ENCODE measurements around the gene CCDC124.

The CCDC124 gene

DNA sequence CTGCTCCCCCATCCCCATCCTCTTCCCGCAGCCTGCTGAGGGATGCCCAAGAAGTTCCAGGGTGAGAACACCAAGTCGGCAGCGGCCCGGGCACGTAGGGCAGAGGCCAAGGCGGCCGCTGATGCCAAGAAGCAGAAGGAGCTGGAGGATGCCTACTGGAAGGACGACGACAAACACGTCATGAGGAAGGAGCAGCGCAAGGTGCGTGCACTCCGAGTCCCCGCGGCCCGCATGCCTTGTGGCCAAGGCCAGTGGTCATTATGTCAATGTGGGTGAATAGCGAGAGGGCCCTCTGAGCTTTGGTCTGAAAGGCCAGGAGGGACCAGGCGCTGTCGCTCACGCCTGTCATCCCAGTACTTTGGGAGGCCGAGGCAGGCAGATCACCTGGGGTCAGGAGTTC, 3.6 kb downstream of the CCDC124 start:
- no peak for DNase-seq (ENCODE audit: low read depth in 2 of 2)

DNA sequence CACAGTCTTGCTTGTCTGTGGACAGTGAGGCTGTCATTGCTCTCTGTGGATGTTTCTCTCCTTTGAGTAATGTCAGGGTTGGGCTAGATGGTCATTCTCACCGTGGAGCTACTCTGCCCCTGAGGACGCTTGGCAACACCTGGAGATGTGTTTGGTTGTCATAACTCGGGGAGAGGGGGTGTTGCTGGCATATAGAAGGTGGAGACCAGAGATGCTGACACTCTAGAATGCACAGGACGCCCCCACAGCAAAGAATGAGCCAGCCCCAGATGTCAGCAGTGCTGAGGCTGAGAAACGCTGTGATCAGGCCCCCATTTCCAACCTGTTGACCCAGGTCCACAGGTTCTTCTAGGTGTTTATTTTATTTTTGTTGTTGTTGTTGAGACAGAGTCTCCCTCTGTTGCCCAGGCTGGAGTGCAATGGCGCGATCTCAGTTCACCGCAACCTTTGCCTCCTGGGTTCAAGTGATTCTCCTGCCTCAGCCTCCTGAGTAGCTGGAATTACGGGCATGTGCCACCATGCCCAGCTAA, 4.6 kb downstream of the CCDC124 start:
- no peak for DNase-seq (ENCODE audit: low read depth in 2 of 2)

DNA sequence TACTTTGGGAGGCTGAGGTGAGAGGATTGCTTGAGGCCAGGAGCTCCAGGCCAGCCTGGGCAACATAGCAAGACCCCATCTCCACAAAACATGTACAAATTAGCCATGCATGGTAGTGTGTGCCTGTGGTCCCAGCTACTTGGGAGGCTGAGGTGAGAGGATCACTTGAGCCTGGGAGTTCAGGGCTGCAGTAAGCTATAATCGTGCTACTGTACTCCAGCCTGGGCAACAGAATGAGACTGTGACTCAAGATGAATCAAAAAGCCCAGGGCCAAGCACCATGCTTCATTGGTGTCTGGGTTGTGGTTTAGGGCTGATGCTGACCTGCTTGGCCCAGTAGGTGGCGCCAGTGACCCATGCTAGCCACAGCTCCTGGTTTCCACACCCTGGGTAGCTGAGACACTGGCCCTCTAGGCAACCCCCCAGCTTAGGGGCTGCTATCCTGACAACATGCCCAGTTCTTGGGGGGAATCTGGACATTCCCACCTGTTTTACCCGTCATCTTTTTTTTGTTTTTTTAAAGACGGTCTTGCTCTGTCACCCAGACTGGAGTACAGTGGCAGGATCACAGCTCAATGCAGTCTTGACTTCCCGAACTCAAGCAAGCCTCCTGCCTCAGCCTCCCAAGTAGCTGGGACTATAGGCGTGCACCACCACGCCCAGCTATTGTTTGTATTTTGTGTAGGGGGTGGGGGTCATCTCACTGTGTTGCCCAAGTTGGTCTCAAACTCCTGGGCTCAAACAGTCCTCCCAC, 5.5 kb downstream of the CCDC124 start:
- DNase-seq (ENCODE audit: low read depth in 2 of 2) = peak; percentile 68 to 71

DNA sequence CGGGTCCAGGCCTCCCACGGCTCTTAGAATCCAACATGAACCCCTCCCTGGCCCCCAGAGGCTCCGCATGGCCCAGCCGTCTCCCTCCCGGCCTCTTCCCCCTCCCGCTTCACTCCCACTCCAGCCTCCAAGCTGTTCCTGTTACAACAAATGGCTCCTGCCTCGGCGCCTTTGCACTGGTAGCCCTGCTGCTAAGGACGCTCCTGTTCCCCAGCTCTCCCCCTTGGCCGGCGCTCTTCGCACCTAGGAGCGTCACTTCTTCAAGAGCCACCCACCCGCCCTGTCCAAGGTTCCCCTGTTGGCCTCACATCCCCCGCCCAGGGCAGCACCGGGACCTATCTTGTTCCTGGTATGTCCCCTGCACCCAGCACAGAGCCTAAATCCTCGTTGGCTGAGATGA, 9.4 kb downstream of the CCDC124 start:
- DNase-seq (ENCODE audit: low read depth in 2 of 2) = no peak

DNA sequence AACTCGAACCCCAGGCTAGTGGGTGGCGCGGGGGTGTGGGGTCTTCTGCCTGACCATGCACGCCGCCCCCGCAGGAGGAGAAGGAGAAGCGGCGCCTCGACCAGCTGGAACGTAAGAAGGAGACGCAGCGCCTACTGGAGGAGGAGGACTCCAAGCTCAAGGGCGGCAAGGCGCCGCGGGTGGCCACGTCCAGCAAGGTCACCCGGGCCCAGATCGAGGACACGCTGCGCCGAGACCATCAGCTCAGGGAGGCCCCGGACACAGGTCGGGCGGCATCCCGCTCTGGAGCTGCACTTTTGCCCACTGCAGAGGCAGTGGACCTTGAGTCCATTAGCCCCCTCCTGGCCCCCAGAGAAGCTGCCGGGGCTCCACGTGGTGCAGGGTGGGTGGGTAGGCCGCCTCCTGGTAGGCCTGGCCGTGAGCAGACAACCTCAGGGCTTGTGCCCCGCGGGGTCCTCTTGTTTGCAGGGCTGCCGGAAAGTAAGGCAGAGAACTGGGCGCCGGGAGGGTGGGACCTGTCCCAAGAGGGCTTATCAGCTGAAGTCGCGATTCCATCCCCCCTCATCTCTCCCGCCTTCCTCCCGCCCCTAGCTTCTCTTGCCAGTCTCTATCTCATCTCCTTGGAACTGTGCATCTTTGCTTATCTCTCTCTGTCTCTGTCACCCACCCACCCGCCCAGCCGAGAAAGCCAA, 9.9 kb downstream of the CCDC124 start:
- no peak for DNase-seq (ENCODE audit: low read depth in 2 of 2)

DNA sequence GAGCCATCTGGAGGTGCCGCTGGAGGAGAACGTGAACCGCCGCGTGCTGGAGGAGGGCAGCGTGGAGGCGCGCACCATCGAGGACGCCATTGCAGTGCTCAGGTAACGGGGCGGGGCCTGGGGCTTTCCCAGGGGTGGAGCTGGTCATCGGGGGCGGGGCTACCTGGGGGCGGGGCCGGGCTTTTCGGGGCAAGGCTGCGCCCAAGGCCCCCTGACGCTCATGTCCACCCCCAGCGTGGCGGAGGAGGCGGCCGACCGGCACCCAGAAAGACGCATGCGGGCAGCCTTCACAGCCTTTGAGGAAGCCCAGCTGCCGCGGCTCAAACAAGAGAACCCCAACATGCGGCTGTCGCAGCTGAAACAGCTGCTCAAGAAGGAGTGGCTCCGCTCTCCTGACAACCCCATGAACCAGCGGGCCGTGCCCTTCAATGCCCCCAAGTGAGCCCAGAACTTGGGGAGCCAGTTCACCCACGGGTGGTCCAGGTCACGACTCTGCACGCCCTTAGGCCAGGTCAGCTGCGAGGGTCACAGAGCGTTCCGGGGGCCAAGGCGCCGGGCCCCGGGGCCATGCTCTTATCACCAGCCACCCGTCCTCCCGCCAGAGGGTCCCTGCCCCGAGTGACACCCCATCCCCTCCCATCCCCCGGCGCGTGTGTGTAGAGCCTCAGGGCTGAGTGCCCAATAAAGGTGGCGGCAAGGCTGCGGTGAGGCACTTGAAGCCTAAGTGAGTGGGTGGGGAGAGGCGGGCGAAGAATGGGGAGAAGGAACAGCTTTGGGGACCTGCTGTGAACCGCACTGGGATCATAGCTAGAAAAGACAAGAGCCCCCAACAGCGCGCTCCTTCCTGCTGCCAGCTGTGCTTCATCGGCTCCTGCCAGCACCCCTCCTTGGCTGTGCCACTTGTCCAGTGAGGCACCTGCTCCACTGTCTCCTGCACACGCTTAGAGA, 10.7 kb downstream of the CCDC124 start:
- no peak for DNase-seq (ENCODE audit: low read depth in 2 of 2)

DNA sequence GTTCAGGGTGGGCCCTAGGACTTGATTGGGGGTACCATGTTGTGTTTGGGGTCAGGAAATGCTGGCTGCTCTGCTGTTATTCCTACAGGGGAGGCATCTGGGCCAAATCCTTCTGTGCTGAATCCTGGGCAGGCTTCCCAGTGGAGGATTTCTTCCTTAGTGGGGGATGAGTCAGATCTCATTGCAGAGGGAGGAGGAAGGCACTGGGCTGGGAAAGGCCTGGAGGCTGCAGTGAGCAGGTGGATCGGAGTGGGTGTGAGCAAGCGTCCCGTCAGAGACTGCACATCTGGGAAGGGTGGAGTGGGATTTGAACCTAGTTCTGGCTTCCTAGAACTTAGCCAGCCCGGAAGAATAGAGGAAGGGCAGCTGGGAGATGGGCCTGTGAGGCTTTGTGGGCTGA, 11.5 kb downstream of the CCDC124 start:
- no peak for DNase-seq (ENCODE audit: low read depth in 2 of 2)

DNA sequence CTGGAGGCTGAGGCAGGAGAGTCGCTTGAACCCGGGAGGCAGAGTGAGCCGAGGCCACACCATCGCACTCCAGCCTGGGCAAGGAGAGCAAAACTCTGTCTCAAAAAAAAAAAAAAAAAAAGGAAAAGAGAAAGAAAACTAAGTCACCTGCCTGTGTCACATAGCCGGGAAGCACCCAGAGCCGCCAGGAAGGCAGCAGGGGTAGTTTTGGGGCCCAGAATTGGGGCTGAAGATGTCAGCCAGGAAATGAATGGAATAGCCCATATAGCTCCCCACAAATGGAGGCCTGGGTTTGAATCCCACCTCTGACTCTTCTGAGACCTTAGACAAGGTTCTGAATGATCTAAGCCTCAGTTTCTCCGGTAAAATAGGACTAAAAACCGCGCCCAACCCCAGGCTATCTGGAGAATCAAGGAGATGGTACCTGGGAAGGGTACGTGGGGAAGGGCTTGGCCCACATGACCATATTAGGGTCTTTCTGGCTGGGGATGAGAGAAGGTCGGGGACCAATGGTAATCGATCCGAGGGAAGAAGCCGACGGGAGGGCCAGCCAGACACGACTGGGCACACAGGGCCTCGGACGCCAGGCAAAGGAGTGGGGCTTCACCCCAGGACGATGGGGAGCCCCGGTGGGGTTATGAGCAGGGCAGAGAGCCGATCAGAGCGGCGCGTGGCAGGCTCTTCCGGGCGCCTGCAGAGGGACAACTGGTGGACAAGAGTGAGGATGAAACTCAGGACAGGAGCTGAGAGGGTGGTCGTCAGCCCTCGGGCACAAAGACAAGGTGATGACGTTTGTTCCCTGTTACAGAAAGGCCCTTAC, 14.4 kb downstream of the CCDC124 start:
- DNase-seq (ENCODE audit: low read depth in 2 of 2) = peak in 1 of 2 donors; percentile 29

DNA sequence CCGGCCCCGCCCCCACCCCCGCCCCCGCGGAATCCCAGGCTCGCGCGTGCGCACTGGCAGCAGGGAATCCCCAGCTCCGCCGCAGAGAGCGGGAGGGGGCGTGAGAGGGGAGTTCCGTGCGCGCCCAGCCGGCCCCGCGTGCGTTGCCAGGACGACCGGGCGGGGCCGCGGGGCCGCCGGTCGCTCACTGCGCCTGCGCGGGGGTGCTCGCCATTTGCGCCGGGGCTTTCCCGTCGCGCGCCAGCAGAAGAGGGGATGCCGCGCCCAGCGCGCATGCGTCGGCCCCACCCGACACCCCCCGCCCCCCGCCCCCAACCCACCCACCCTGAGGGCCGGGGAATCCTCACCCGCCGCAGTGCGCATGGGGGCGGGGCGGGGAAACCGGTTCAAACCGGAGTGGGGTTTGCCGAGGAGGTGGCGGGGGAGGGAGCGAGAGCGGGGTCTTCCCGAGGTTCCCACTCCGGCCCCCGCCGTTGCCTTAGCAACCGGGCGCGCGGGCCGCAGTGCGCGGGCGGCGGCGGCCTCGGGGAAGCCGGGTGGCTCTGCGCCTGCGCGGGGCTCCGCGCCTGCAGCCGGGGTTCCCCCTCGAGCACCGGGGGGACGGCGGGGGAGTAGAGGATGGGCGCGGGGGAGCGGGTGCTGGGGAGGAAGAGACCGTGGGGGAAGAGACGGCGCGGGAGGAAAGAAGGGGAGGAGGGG, 15.1 kb downstream of the CCDC124 start:
- DNase-seq (ENCODE audit: low read depth in 2 of 2) = peak; percentile 96

DNA sequence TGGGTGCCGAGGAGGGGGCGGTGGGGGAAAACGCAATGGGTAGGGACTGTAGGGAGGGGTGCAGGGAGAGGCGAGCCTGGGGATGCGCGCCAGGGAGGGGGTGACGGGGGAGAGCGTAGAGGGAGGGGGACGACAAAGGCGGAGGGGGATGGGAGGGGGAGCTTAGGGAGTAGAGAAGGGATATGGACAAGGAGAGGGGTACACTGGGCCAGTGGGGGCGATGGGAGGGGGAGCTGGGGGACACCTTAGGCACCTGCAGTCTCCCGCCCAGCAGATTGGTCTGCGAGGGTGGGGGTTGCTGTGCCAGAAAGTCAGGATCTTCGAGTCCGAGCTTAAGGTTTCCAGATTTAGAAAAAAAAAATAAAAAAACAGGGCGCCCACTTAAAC, 15.7 kb downstream of the CCDC124 start:
- DNase-seq (ENCODE audit: low read depth in 2 of 2) = no peak

DNA sequence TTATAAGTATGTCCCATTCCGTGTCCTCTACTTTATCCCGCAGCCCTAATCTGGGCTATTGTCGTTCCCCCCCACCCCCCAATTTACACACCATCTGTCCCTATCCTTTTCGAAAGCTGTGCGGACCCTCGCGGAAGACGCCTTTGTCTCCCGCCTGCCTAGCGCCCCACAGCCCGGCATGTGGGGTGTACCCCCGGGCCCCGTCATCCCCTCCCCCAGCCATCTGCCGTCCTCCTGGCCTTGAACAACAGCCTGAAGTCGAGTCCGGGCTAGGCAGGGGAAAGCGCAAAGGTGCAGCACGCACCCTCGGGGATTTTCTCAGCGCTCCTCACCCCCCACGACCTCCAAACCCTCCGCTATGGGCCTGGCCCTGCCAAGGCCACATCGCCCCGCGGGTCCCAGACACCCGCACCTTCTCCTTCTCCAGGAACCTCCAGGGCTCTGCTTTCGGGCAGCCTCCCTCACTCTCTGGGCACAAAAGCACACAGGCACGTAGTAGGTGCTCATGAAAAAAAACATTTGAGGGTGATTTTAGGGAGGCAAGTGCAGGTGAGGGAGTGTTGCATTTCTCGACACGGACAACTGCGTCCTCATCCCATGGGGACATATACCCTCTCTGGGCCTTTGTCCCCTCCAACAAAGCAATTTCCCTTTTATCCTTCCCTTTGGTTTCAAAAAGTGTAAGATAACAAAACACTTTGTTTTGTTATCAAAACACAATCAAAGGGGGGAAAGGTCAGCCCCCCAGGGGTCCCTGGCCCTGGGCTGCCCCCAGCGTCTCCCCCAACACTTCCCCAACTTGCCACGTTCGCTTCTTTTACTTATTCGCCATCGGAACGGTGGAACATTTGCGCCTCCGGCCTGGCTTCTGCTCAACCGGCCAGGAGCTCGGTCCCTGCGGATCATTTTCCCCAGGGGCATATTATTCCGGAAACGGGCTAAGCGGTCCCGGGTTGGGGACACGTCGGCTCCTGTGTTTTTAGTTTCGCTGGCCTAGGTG, 16.4 kb downstream of the CCDC124 start:
- DNase-seq (ENCODE audit: low read depth in 2 of 2) = no peak

DNA sequence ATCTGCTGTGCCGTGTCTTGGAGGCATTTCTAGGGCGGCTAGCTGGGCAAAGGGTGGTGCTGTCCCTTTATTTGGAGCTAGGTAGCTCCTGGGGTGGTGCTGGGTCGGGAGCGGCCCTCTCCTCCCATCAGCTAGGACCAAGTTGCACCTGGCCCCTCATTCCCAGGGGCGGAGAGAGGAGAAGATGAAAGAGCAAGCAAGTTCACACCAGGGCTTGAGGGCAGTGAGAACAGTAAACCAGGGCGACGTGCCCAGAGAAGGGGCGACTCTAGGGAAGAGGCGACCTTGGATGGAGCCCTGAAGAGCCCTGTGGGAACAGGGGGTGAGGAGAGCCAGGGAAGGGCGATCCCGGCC, 17.1 kb downstream of the CCDC124 start:
- no peak for DNase-seq (ENCODE audit: low read depth in 2 of 2)

DNA sequence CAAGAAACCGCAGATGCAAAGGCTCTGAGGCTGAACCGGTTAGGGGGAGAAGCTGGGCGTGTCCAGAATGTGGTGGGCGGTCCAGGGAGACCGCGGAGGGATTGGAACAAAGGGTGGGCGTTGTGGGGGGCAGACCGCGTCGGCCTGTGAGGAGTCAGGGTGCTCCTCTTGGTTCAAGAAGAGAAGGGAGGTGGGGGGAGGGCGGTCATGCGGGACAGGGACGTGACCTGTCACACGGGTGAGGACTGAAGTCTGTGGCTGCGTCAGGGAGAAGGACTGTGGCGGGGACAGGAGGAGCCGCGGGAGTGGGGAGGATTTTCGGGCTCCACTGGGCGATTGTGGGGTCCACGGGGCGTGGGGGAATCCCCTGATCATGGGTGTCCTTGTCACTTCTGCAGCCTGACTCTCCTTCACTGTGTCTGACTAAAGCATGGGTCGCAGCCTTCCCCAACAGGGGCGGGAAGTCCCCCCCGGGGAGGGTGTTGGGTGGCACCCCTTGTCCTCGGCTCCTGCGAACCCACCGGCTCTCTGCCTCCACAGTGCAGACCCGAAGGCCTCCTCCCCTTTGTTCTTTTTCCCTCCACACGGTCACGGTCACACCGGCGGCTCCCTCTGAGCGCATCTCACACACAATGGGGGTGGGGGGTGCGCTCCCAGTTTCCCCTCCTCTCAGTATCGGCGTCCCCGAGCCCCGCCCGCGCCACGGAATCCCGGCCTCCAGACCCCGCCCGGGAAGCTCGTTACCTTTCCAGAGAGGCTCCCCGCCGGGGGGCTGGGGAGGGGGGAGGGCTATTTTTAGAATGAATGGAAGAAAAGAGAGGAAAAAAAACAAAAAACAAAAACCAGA, 17.7 kb downstream of the CCDC124 start:
- DNase-seq (ENCODE audit: low read depth in 2 of 2) = peak in 1 of 2 donors; percentile 24

DNA sequence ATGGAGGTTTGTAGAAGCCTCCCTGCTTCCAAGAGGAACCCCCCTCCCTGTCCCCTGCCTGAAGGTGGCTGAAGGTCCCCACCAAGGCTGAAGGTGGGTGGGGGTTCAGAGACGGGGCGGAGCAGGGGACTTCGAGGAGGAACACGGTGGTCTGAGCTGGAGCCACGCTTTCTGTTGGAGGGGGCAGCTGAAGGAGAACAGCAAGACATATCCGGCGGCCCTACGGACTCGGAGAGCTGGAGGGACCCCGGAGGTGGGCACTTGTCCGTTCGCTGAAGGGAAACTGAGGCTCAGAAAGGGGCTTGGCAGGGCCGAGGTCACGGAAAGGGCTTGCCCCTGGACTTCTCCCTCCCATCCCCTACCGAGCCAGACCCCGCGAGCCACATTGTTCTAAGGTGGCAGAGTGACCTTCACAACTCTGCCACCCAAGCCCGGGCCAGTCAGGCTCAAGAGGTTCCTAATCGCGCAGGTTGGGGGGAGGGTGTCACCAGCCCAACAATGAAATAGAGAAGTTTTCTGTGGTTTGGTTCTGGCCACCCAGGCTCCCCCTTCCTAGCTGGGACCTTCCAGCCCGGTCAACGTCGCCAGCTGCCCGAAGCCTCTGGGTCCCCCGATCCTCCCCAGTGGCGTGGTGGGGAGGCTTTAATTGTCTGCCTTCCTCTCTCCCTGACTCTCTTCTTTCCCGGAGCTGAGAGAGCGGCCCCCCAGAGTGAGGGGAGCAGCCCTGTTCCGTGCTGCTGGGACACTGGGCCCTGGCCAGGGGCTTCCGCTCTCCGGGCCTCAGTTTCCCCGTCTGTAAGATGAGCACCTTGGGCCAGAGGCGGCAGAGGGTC, 18.6 kb downstream of the CCDC124 start:
- DNase-seq (ENCODE audit: low read depth in 2 of 2) = no peak

DNA sequence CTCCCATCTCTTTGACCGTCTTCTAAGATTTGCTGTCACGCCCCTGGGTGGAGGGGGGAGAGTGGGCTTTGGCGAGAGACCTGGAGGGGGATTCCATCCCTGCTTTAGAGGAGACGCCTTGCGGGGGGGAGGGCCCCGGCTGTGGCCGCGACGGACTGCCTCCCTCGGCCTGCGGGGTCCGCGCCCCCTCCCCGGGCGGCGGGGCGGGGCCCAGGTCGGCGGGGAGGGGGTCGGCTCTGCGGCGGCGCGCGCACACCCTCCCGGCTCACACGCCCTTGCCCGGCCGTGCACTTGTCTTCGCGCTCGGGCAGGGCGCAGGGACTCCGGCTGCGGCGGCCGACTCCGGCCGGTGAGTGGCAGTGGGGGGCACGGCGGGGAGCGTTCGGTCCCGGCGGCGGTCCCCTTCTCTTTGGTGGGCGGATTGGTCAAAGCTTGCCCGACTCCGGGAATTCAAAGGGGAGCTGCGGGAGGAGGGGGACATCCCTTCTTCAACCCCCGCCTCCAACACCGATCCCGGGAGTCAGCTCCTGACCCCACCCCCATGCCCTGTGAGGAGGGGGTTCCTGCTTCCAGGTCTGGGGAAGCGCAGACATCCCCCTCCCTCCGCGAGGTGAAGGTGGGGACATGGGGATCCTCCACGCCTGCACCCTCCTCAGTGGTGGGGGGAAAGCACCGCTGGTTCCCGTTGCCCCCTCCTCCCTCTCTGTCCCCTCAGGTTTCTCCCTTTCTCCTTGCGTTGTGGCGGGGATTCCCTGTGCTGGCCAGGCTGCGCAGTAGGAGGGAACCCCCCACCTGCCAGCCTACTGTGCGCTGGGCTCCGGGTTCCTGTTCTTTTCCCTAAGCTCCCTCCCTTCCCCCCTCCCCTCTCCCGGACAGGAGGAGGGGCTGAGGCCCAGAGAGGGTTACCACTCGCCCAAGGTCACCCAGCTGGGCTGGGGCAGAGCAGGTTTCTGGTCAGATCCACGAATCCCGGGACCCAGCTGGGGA, 19.5 kb downstream of the CCDC124 start:
- DNase-seq (ENCODE audit: low read depth in 2 of 2) = no peak

DNA sequence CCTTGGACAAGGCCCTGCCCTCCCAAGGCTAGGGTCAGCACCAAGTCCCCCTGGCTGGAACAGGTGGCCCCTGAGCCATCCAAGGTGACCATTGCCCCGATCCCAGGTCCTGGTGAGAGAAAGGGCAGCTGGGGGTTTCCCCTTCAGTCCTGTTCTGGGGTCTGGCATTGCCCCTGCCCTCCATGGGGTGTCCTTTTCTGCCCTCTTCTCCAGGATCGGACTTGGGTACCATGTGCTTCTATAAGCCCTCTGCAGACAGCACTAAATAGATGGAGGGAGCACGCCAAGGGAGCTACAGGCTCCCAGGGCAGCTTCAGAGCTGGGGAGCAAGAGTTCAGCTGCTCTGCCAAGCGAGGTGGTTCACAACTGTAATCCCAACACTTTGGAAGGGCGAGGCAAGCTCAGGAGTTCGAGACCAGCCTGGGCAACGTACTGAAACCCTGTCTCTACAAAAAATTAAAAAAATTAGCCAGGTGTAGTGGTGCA, 20.5 kb downstream of the CCDC124 start:
- DNase-seq (ENCODE audit: low read depth in 2 of 2) = no peak
